SIG-M5 treated with dmso at 0.1 percent for 504 hours (cell line): ENCODE measurements around the gene USP13.
"Not testable (repeated sequence)": the region's sequence is repeated elsewhere in the genome, so short reads cannot be mapped to it uniquely, and the experiment has no call there.

ENCODE experiments used
- DNase-seq: peaks from one replicate; lab custom pipeline; 2025; ENCODE audit not compliant: unreplicated experiment; lab: John Stamatoyannopoulos, UW

Gene USP13

GRCh38 chr3:179652447-179653095 is at the start of gene USP13:
Gene USP13, plus strand, starts transcription at chr3:179653040. Its CDS starts 186 bp downstream, at chr3:179653226.
- DNase-seq, result peak; percentile 82

- DNase-seq, result peak; percentile 18
Observed at GRCh38 chr3:179603321-179603720, 49.5 kb upstream of the USP13 start.

GRCh38 chr3:179603831-179604230 is 49.0 kb upstream of the USP13 start:
- peak; percentile 60 for DNase-seq

- peak; percentile 99 for DNase-seq
Observed at GRCh38 chr3:179604321-179605078, 48.3 kb upstream of the USP13 start, which contains the start of the genes MRPL47 and NDUFB5. Gene MRPL47, minus strand, starts transcription at chr3:179604638. Its CDS starts 14 bp downstream, at chr3:179604624. Gene NDUFB5, plus strand, starts transcription at chr3:179604794. Its CDS starts 22 bp downstream, at chr3:179604816.

GRCh38 chr3:179606534-179607085 is 46.2 kb upstream of the USP13 start:
- DNase-seq, result peak; percentile 84

GRCh38 chr3:179608931-179609720 is 43.7 kb upstream of the USP13 start:
- DNase-seq, result peak; percentile 75

- DNase-seq, result no peak
Observed at GRCh38 chr3:179610066-179610465, 42.8 kb upstream of the USP13 start.

GRCh38 chr3:179613807-179614206 is 39.0 kb upstream of the USP13 start:
- DNase-seq, result no peak

- DNase-seq, result no peak
Observed at GRCh38 chr3:179615458-179616173, 37.2 kb upstream of the USP13 start.

- no peak for DNase-seq
Observed at GRCh38 chr3:179622023-179622422, 30.8 kb upstream of the USP13 start.

- no peak for DNase-seq
Observed at GRCh38 chr3:179624451-179624850, 28.4 kb upstream of the USP13 start.

- no peak for DNase-seq
Observed at GRCh38 chr3:179630753-179631451, 21.9 kb upstream of the USP13 start.

- no peak for DNase-seq
Observed at GRCh38 chr3:179640469-179640868, 12.4 kb upstream of the USP13 start.

GRCh38 chr3:179642871-179643270 is 10.0 kb upstream of the USP13 start:
- DNase-seq, result no peak

- DNase-seq, result not testable (repeated sequence)
Observed at GRCh38 chr3:179643837-179644236, 9.0 kb upstream of the USP13 start.

- DNase-seq, result no peak
Observed at GRCh38 chr3:179646177-179646576, 6.7 kb upstream of the USP13 start.

- DNase-seq, result no peak
Observed at GRCh38 chr3:179651687-179652446, 973 bp upstream of the USP13 start.

GRCh38 chr3:179653096-179653797 is 407 bp downstream of the USP13 start:
- DNase-seq, result peak; percentile 76

GRCh38 chr3:179655236-179655635 is 2.4 kb downstream of the USP13 start:
- DNase-seq, result no peak
